Measurements from ENCODE around the gene P2RX5.

Gene P2RX5

DNA sequence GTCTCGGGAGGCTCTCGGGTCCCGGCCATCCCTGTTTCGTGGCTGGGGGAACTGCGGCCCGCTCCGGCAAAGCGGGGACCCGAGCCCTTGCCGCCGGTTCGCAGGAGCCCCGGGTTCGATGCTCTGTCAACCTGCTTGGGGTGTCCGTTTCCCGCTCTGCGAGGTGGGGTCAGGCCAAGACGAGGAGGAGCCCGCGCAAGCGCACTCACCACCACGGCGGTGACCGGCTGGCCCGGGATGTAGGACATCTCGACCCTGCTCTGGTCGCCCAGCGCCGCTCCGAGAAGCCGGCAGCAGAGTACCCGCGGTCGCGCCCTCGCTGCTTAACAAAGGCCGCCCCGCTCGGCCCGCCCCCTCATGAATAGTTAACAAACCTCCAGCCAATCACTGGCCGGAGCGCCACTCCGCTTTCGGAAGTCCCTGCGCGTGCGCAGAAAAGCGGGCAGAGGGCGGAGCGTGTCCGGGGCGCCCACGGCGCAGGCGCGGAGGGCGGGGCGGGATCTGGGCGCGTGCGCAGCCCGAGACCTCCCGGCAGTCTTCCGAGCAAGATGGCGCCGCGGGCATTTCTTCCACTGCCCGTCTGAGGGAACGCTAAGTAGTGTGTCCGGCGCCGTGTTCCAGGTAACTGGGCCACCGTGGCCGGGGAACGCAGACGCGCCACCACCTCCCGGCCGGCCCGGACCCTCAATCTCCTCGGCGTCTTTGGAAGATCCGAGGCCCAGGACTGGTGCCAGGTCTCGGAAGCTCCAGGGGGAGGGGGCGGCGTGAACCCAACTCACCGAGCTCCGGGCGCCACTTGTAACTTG lies 27.5 kb downstream of the P2RX5 start, which contains the start of the genes EMC6 and TAX1BP3:
Gene EMC6 (plus strand): TSS at position 534 of the 806 bp plus-strand sequence. CDS start 335 bp downstream, outside the sequence.
Gene TAX1BP3 (minus strand): TSS at position 300 of the 806 bp plus-strand sequence. CDS start 52 bp downstream, at position 248.
- no peaks in the 10 kb centered on the region for H3K27me3 ChIP-seq (ENCODE audit: control insufficient read depth, insufficient read depth, low read length)
- H3K4me1 ChIP-seq (ENCODE audit: control insufficient read depth, insufficient read depth, low read length): peaks cover 3% of the 10 kb centered on the region; the same call in 1 of the 2 replicates
- peak; percentile 91 for DNase-seq (ENCODE audit: low read depth, low spot score)
- H3K4me3 ChIP-seq (ENCODE audit: low read length): peak within 1 kb of the TSS; percentile 95
- no peaks in the 10 kb centered on the region for H3K9me3 ChIP-seq (ENCODE audit: control insufficient read depth, insufficient read depth, low read length)
- WGBS (ENCODE audit: insufficient coverage, insufficient read length): no CpG with 5 or more reads among the region's 89 CpGs
- H3K36me3 ChIP-seq (ENCODE audit: control insufficient read depth, insufficient read depth, low read length): peaks cover 4% of the 10 kb centered on the region; the same call in 1 of the 2 replicates
- no peak within 1 kb of the TSS for H3K27ac ChIP-seq (ENCODE audit: low read length)

GRCh38 chr17:3667366-3668278 lies 28.3 kb downstream of the P2RX5 start:
- Histone ChIP-seq H3K9me3 (ENCODE audit: control insufficient read depth, insufficient read depth, low read length) (no peaks in the 10 kb centered on the region), H3K4me1 (ENCODE audit: control insufficient read depth, insufficient read depth, low read length) (peaks cover 3% of the 10 kb centered on the region; the same call in 1 of the 2 replicates), H3K27me3 (ENCODE audit: control insufficient read depth, insufficient read depth, low read length) (no peaks in the 10 kb centered on the region), H3K27ac (ENCODE audit: low read length) (no peak overlapping the region), H3K4me3 (ENCODE audit: low read length) (peak overlapping the region; percentile 80), H3K36me3 (ENCODE audit: control insufficient read depth, insufficient read depth, low read length) (peaks cover 9% of the 10 kb centered on the region; the same call in 1 of the 2 replicates)
- no peak for DNase-seq (ENCODE audit: low read depth, low spot score)
- no CpG with 5 or more reads among the region's 39 CpGs for WGBS (ENCODE audit: insufficient coverage, insufficient read length)

- WGBS (ENCODE audit: insufficient coverage, insufficient read length): no CpG with 5 or more reads among the region's 6 CpGs
- no peak overlapping the region for H3K4me3 ChIP-seq (ENCODE audit: low read length)
These were observed 29.4 kb downstream of the P2RX5 start for GRCh38 chr17:3666516-3666915.

DNA sequence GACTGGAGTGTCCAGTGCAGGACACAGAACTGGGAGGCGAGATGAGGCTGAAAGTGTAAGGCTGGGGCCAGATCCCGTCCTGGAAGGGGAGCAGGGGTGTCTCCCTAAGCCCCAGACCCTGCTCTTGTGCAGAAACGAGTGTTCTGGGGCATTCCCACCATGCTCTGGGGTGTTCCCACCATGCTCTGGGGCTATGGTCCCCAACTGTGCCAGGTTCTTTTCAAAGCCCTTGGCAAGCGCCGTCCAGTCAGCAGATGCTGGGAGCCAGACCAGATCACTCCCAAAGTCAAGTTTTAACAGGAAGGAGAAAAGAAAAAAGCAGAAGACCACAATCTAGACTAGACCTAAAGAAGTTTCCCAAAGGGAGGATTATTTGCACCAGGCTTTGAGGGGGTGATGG lies 30.1 kb downstream of the P2RX5 start:
- Histone ChIP-seq H3K9me3 (ENCODE audit: control insufficient read depth, insufficient read depth, low read length) (no peaks in the 10 kb centered on the region), H3K27ac (ENCODE audit: low read length) (no peak overlapping the region), H3K36me3 (ENCODE audit: control insufficient read depth, insufficient read depth, low read length) (peaks cover 9% of the 10 kb centered on the region; the same call in 1 of the 2 replicates), H3K27me3 (ENCODE audit: control insufficient read depth, insufficient read depth, low read length) (no peaks in the 10 kb centered on the region), H3K4me1 (ENCODE audit: control insufficient read depth, insufficient read depth, low read length) (peaks cover 3% of the 10 kb centered on the region; the same call in 1 of the 2 replicates), H3K4me3 (ENCODE audit: low read length) (no peak overlapping the region)
- DNase-seq (ENCODE audit: low read depth, low spot score): no peak
- no CpG with 5 or more reads among the region's 5 CpGs for WGBS (ENCODE audit: insufficient coverage, insufficient read length)

More at GRCh38 chr17:3666516-3666915, 29.4 kb downstream of the P2RX5 start:
- Histone ChIP-seq H3K27me3 (ENCODE audit: control insufficient read depth, insufficient read depth, low read length) (no peaks in the 10 kb centered on the region), H3K27ac (ENCODE audit: low read length) (no peak overlapping the region), H3K9me3 (ENCODE audit: control insufficient read depth, insufficient read depth, low read length) (no peaks in the 10 kb centered on the region), H3K36me3 (ENCODE audit: control insufficient read depth, insufficient read depth, low read length) (peaks cover 9% of the 10 kb centered on the region; the same call in 1 of the 2 replicates), H3K4me1 (ENCODE audit: control insufficient read depth, insufficient read depth, low read length) (peaks cover 3% of the 10 kb centered on the region; the same call in 1 of the 2 replicates)
- DNase-seq (ENCODE audit: low read depth, low spot score): no peak

DNA sequence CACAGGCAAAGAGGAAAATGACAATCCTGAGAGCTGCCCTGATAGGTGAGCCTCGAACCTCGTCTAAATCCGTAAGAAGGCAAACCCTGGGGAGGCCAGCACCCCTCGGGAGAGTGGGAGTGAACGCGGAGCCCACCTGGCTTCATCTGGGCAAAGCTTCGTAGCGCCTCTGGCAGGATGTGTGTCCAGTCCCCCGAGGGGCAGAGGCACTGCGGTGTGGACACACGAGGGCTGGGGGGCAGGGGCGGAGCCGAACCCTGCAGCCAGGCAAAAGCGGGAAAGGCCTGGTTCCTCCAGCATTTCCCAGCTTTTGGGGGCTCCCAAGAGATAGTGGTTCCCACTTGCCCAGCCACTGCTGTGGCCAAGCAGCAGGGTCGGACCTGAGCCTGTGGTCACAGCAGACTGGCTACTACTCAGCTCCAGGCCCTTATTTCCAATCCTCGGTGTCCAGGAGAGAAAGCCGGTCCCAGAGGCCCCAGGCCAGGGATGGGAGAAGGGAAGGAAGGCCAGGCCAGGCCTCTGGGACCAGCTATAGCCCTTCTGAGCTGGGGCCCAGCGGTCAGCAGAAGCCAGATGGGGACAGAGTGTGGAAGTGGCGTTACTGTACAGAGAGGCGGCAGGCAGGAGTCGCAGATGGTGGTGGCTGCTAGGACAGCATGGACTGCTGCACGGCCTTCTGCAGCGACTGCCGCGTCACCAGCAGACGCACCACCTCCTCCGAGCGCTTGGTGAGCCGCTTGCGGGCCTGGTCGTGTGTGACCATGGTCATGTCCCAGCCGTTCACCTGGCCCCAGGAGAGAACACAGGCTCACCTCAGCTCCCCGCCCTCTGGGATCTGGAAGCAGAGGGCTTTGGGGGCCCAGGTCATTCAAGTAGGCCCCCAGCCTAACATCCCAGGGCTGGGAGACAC lies 32.6 kb downstream of the P2RX5 start:
- peaks cover 5% of the 10 kb centered on the region; the same call in 1 of the 2 replicates for H3K4me1 ChIP-seq (ENCODE audit: control insufficient read depth, insufficient read depth, low read length)
- no CpG with 5 or more reads among the region's 33 CpGs for WGBS (ENCODE audit: insufficient coverage, insufficient read length)
- DNase-seq (ENCODE audit: low read depth, low spot score): no peak

GRCh38 chr17:3660311-3660891 lies 35.6 kb downstream of the P2RX5 start:
- Histone ChIP-seq H3K36me3 (ENCODE audit: control insufficient read depth, insufficient read depth, low read length) (peaks cover 9% of the 10 kb centered on the region; the same call in 1 of the 2 replicates), H3K27me3 (ENCODE audit: control insufficient read depth, insufficient read depth, low read length) (no peaks in the 10 kb centered on the region), H3K9me3 (ENCODE audit: control insufficient read depth, insufficient read depth, low read length) (no peaks in the 10 kb centered on the region), H3K27ac (ENCODE audit: low read length) (no peak overlapping the region), H3K4me1 (ENCODE audit: control insufficient read depth, insufficient read depth, low read length) (0 out of 2 replicates have a peak, but pooled peaks cover 2% of the 10 kb centered on the region), H3K4me3 (ENCODE audit: low read length) (no peak overlapping the region)
- WGBS (ENCODE audit: insufficient coverage, insufficient read length): no CpG with 5 or more reads among the region's 23 CpGs
- no peak for DNase-seq (ENCODE audit: low read depth, low spot score)

More for the DNA sequence above, 32.6 kb downstream of the P2RX5 start:
- Histone ChIP-seq H3K9me3 (ENCODE audit: control insufficient read depth, insufficient read depth, low read length) (no peaks in the 10 kb centered on the region), H3K36me3 (ENCODE audit: control insufficient read depth, insufficient read depth, low read length) (peaks cover 9% of the 10 kb centered on the region; the same call in 1 of the 2 replicates), H3K27me3 (ENCODE audit: control insufficient read depth, insufficient read depth, low read length) (no peaks in the 10 kb centered on the region), H3K4me3 (ENCODE audit: low read length) (no peak overlapping the region), H3K27ac (ENCODE audit: low read length) (no peak overlapping the region)

GRCh38 chr17:3659541-3660111 lies 36.3 kb downstream of the P2RX5 start:
- no CpG with 5 or more reads among the region's 22 CpGs for WGBS (ENCODE audit: insufficient coverage, insufficient read length)
- Histone ChIP-seq H3K4me1 (ENCODE audit: control insufficient read depth, insufficient read depth, low read length) (0 out of 2 replicates have a peak, but pooled peaks cover 2% of the 10 kb centered on the region), H3K27ac (ENCODE audit: low read length) (no peak overlapping the region), H3K4me3 (ENCODE audit: low read length) (no peak overlapping the region), H3K27me3 (ENCODE audit: control insufficient read depth, insufficient read depth, low read length) (no peaks in the 10 kb centered on the region), H3K36me3 (ENCODE audit: control insufficient read depth, insufficient read depth, low read length) (peaks cover 9% of the 10 kb centered on the region; the same call in 1 of the 2 replicates), H3K9me3 (ENCODE audit: control insufficient read depth, insufficient read depth, low read length) (no peaks in the 10 kb centered on the region)
- no peak for DNase-seq (ENCODE audit: low read depth, low spot score)

DNA sequence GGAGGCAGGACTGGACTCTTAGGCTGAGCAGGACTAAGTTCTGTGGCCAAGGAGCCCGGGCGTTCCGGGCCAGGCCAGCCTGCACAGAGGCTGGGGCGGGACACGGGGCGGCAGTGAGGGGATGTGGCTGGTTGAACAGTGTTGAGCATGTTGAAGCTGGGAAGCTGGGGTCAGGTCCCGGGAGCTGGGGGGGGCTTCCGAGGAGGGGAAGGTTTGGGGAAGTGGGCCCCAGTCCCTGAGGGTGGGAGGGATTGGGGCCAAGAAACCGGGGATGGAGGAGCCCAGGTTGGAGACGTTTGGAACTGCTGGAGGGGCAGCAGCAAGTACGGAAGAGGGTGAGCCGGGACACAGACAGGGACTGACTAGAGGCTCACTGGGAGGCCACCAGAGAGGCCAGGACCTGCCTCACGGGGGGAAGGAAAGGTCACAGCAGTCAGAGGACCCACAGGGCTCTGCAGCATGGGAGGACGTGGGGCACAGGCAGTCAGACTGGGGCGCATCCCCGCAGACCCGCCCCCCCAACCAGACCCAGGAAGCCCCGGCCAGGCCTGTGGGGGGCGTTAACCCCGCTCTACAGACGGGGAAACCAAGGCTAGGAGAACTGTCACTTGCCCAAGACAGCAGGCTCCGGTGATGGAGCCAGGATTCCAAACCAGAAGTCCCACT lies 37.0 kb downstream of the P2RX5 start:
- Histone ChIP-seq H3K27me3 (ENCODE audit: control insufficient read depth, insufficient read depth, low read length) (no peaks in the 10 kb centered on the region), H3K36me3 (ENCODE audit: control insufficient read depth, insufficient read depth, low read length) (peaks cover 9% of the 10 kb centered on the region; the same call in 1 of the 2 replicates), H3K4me3 (ENCODE audit: low read length) (no peak overlapping the region), H3K4me1 (ENCODE audit: control insufficient read depth, insufficient read depth, low read length) (0 out of 2 replicates have a peak, but pooled peaks cover 2% of the 10 kb centered on the region), H3K27ac (ENCODE audit: low read length) (no peak overlapping the region), H3K9me3 (ENCODE audit: control insufficient read depth, insufficient read depth, low read length) (no peaks in the 10 kb centered on the region)
- no CpG with 5 or more reads among the region's 22 CpGs for WGBS (ENCODE audit: insufficient coverage, insufficient read length)
- DNase-seq (ENCODE audit: low read depth, low spot score): no peak
